ENCODE measurements around the gene POLQ. TPM values are rescaled to one million over a fixed set of nuclear protein-coding genes. Genes with fewer than 3 reads are reported as not detected.
A peak's percentile ranks its signal among the peaks of the same experiment; 100 is the strongest.

Gene POLQ
- total and polyA plus RNA-seq, 2 of the 4 experiments (the other 2 are of a cell fraction) = 1.8 to 5.0 TPM

GRCh38 chr3:121545049-121545573 lies 677 bp downstream of the POLQ start:
- BruUV-seq (replicated peaks) = no TSS peak
- WGBS, 2 experiments (ENCODE audit: extremely low coverage in 2 of 2, insufficient read length in 1 of 2) = 0% methylated on average over 6 of the region's 18 CpGs; no CpG with 5 or more reads in 1 of the 2 experiments
- Histone ChIP-seq H3K4me2 (ENCODE audit: low read depth, low read length) (peak overlapping the region; percentile 83), H3K9me3 (ENCODE audit: control insufficient read depth, insufficient read depth, low read length) (no peaks in the 10 kb centered on the region), H3K9ac (ENCODE audit: low read depth, low read length) (peak overlapping the region; percentile 43), H2BK120ac (ENCODE audit: low read depth, low read length) (no peak overlapping the region), H3K9me1 (ENCODE audit: insufficient read depth, low read length) (no peaks in the 10 kb centered on the region), H3K4me1 (ENCODE audit: control insufficient read depth, insufficient read depth, low read length) (no peaks in the 10 kb centered on the region), H4K91ac (ENCODE audit: insufficient read depth, low read depth, low read length) (no peak overlapping the region), H3K4ac (ENCODE audit: low read depth, low read length) (no peak overlapping the region), H2BK5ac (ENCODE audit: low read depth, low read length, poor library complexity, severe bottlenecking) (no peak overlapping the region), H3K14ac (replicated peaks; ENCODE audit: low read depth, low read length) (no peak overlapping the region), H3K4me3 (ENCODE audit: insufficient read depth, low read depth, low read length) (peak overlapping the region; percentile 69), H2AK9ac (replicated peaks; ENCODE audit: low read depth, low read length, poor library complexity) (no peak overlapping the region), H4K20me1 (ENCODE audit: insufficient read depth, low read length) (no peaks in the 10 kb centered on the region), H3K79me1 (ENCODE audit: low read depth in 1 of 2, low read length in 2 of 2) (peaks cover 3 to 17% of the 10 kb centered on the region in 2 experiments), H2BK20ac (ENCODE audit: low read depth, low read length) (no peak overlapping the region), H3K23ac (ENCODE audit: low read depth, low read length) (no peak overlapping the region), H3K18ac (ENCODE audit: low read depth, low read length) (no peak overlapping the region), H2AK5ac (ENCODE audit: low read depth, low read length) (no peak overlapping the region), H3K56ac (ENCODE audit: extremely low read depth, insufficient read depth, low read length) (0 out of 2 replicates have a peak overlapping the region, but pooled peaks have one; percentile 10), H2AFZ (replicated peaks; ENCODE audit: low read length, poor library complexity) (peak overlapping the region; percentile 90), H4K8ac (ENCODE audit: low read depth in 2 of 2, low read length in 2 of 2) (peak overlapping the region in 1 of 2 experiments; percentile 23; a peak in 1 of 4 replicates), H4K5ac (ENCODE audit: low read depth, low read length) (no peak overlapping the region), H2BK15ac (ENCODE audit: low read depth, low read length) (no peak overlapping the region), H3K36me3 (ENCODE audit: control insufficient read depth, insufficient read depth, low read length) (no peaks in the 10 kb centered on the region), H3K27me3 (ENCODE audit: control insufficient read depth, insufficient read depth, low read length) (no peaks in the 10 kb centered on the region), H3K27ac (ENCODE audit: insufficient read depth, low read length) (peak overlapping the region; percentile 29; the same call in 1 of the 2 replicates)
- in situ Hi-C loops (cut with MboI; ENCODE audit: low sequenced_read_pairs) = no loop called here
- intact Hi-C loops (cut with micrococcal nuclease) = loop anchor here (5.0 kb wide), 4 partner anchors 202 to 1482 kb away; partner anchors contain the start of genes GOLGB1 and SEMA5B
- no peak for DNase-seq
- CTCF ChIA-PET = no interaction called here
- POLR2A ChIA-PET (ENCODE audit: unreplicated experiment) = no interaction called here
- dilution Hi-C loops (cut with HindIII; ENCODE audit: low sequenced_read_pairs, unreplicated experiment) = no loop called here
- peak; percentile 3 for ATAC-seq (ENCODE audit: low read depth)
- TF ChIP-seq MAZ (IDR thresholded peaks at IDR 0.05; ENCODE audit: borderline replicate concordance, low read depth, low read length) (no peak), RCOR1 (IDR thresholded peaks at IDR 0.05; ENCODE audit: insufficient replicate concordance, low read length) (no peak)

Measured in IMR-90 (cell line).